HS-27A (cell line): ENCODE measurements around the gene SPP2.

Source experiments
- DNase-seq: peaks from one replicate; pipeline ENCODE4 v3.0.0-alpha.2; 2012; ENCODE audit warnings: low read depth, missing footprints

The SPP2 gene

DNA sequence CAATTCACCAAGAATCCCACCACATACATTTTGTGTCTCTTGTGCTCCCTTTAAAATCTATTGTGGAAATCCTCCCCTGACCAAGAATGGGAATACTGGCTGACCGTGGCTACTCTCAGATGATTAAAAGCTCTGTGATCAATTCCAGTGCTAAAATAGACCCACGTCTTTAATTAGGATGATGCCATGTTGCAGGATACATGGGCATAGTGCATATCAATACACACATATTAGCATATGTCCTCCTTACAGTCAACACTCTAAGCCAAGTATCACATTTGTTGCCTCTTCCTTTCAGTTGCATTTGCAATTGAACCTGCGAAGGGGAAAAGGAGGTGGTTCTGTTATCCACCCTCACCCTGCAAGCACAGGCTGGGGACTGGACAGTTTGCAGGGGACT lies 41.8 kb downstream of the SPP2 start:
- DNase-seq: no peak

DNA sequence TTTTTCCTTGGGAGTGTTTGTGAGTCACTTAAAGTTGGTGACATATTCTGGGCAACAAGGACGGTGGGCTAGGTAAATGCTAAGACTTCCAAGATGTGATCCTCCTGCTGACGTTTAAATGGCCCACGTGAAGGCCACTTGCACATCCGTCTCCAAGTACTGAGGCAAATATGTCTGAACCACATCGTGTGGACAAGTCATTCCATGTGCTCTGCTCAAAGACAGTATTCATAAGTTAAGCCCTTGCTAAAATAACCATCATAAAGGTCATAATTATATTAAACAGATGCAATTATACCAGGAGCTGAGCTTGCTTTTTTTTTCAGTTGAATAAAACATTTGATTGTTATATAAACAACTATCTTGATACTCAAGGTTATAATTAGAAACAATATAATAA lies 44.8 kb downstream of the SPP2 start:
- DNase-seq: no peak

DNA sequence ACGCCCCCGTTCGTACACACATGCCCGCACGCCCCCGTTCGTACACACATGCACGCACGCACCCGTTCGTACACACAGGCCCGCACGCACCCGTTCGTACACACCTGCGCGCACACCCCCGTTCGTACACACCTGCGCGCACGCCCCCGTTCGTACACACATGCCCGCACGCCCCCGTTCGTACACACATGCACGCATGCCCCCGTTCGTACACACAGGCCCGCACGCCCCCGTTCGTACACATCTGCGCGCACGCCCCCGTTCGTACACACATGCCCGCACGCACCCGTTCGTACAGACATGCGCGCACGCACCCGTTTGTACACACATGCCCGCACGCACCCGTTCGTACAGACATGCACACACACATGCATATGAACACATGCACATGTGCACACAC lies 45.7 kb downstream of the SPP2 start:
- DNase-seq: no peak

DNA sequence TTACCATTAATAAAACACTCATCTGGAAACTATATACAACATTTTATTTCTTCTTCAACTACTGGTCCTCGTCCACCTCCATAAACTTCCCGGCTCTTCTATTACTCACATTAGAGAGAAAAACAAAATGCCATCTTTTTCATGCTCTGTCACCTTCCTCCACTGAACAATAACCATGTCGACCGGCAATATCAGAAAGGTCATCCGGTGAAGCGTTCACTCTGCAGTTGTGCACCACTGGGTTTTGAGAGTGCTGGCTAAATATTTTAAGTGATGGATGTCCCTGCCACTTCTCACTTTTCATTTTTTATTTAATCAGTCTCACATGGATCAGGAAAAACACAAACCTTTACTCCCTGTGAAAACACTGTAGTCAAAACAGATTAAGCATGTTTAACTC lies 48.2 kb downstream of the SPP2 start:
- no peak for DNase-seq

DNA sequence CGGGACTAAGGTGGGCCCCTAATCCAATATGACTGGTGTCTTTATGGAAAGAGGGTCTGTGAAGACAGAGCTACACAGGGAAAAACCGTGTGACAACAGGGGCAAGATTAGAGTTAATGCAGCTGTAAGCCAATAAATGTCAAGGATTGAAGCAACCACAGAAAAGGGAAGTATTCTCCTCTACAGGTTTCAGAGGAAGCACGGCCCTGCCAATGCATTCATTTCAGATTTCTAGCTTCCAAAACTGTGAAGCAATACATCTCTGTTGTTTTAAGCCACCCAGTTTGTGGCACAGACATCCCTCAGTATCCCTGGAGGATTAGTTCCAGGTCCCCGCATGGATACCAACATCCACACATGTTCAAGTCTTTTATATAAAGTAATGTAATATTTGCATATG lies 48.8 kb downstream of the SPP2 start:
- DNase-seq: no peak

DNA sequence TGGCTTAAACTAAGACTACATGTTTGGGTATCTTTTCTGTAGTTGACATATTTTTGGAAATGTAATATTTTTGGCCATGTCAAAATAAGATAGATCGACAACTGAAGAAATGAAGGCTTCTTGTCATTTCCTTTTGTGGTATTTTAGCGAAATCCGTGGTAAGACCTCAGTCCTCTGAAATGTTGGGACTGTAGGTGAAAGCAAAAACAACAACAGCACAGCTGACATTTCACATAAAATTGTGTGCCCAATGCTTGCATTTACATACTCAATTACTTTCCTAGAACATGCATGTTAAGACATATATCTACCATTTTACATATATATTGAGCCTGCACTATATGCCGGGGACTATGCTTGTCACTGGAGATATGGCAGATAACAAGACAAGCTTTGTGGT lies 50.2 kb downstream of the SPP2 start:
- no peak for DNase-seq

DNA sequence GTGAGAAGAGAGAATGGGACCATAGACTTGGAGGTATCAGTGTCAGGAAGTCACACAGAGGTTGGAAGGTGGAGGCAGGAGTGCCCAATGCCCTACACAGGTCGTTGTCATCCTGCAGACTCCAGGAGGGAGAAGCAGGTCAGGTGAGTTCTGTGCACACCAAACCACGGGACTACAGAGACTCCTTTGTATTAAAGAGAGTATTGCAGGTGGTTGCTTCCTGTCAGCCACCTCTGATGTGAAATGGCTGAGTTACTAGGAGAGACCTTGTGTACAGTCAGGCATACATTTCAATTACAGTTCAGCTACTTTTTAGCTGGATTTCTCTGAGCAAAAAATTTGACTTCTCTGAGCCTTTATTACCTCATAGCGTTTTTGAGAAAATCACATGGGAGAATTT lies 51.6 kb downstream of the SPP2 start:
- DNase-seq: no peak

DNA sequence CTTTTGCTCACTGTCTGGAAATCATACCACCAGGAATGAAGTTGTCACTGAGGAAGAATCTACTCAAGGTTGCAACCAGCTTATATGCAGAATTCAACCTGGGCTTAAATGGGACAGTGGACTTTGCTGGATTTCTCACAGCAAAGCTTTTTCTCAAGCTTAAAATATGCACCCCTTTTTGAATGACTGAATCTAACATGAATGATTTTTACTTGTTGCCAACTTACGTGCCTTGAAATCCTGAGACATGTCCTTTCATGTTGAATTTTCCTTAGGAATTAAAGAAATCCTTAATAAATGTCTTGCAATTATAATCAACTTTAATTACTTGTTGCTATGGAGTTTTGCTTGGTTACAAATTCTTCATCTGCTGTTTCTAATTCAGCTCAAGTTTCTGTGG lies 57.4 kb downstream of the SPP2 start:
- DNase-seq: no peak

DNA sequence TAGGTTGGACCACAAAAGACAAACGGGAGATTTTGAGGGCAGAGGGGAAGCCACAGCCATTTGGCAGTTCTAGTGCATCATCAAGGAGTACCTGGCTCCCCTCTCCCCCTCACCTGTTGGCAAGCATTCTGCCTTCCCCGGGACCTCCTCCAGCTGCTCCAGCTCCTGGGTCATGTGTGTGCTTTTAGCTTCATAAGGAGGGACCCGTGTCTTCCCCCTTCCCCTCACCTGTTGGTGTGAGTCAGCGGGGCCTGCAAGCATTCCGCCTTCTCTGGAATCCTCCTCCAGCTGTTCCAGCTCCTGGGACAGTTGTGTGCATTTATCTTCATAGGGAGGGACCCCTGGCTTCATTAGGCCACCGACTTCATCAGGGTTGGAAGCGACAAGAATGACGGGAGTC lies 58.8 kb downstream of the SPP2 start:
- DNase-seq: no peak

DNA sequence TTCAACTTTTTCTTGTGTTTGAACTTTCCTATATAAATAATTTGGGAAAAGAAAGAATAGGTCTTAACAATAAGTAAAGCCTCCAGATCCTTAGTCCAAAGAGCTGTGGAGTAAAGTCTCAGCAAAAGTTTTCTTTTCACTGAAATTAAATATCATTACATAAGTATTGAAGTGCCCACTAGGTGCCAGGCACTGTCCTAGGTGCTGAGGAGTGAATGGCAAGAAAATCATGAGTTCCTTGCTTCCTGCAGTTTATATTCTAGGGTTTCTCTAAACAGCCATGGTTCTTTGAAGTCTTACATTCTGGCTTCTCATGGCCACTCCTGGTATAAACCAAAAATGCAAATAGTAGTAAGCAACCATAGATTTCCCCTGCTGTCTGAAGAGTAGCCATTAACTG lies 59.7 kb downstream of the SPP2 start:
- DNase-seq: no peak

DNA sequence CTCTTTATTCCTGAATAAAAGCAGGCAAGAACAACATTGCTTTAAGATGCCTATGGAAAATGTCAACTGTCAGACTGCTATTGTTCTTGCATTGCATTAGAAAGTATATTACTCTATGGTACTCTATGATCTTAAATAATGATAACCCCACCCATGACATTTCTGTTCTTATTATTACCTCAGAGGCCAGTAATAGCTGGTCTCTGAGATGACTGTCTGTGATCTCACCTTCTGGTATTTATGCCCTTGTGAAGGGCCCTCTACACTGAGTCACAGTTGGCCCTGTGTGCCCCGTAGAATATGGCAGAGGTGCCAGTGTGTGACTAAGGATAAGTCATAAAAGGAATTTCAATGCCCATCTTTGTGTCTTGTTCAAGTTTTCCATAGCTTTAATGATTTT lies 61.0 kb downstream of the SPP2 start:
- DNase-seq: peak; percentile 17

DNA sequence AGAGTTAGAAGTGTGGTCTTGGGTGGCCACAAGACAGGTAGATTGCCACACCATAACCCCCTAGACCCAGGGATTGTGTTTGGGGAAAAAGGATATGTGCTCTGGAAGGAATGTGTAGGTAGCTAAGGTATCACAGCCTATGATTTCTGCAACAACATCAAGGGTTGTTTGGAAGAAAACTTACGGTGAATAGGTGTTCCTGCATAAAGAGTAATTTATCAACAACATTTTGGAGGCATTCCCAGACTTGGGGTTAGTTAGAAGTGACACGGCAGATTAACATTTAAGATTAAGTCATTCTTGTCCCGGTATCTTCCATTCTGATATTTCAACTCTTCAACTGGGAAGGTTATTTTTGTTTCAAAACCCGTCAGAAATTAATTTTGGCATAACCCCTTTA lies 65.5 kb downstream of the SPP2 start:
- no peak for DNase-seq

DNA sequence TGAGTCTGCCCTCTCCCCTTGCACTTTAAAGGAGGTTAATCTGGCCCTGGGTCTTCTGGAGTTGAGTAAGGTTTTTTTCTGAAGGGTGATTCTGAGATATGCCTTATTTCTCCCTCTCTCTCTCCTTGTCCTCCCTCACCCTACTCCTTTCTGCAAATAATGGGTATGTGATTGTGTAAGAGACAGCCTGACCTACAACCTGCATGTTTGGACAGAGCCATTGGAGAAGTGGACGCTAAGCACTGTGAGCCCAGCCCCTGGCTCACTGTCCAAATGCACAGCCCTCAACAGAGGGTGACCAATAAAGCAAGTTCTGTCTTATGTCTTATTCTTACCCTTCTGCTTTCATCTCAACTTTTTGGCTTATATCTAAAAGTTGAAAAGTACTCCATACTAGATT lies 71.5 kb downstream of the SPP2 start:
- no peak for DNase-seq

DNA sequence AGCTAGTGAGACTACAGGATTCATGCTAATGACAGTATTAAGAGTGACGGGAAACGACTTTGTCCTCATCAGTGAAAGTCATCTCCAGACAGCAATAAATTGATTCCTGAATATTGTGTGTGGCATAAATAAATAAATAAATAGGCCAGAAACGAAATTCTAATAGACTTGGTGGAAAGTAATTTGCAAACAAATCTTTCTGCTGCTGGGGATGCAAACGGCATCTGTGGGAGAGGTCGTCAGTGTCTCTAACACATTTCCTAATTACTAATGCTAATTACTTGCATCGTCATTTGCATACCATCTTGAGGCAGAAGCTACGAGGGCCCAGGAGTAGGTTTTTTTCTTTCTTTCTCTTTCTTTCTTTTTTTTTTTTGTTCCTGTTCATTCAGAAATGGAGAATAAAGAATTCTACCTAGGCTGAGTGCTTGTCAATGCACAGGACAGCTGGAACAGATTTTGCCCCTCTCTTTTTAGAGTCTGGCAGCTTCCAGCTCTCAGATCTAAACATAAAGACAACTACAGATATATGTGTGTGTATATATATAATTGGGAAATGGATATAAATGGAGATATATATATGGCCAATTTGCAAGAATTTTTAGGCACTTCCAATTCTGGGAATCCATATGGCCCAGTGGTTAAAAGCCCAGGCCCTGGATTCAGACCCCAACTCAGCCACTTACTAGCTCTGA lies 75.1 kb downstream of the SPP2 start:
- no peak for DNase-seq

DNA sequence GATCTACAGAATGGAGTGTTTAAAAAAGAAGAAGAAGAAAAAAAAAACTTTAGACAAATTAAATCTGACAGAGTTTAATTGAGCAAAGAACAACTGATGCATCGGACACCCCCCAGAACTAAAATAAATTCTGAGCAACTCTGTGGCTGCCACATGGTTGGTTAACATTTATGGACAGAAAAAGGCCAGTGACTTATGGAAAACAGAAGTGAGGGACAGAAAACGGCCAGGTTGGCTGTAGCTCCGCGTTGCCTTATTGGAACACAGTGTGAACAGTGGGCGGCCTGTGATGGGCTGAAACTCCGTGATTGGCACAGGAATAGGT lies 75.6 kb downstream of the SPP2 start:
- no peak for DNase-seq
